ENCODE data around the gene CUL4A. TPM values are rescaled to one million over a fixed set of nuclear protein-coding genes. Genes with fewer than 3 reads are reported as not detected.
A peak's percentile ranks its signal among the peaks of the same experiment; 100 is the strongest.
"Not testable (repeated sequence)": the region's sequence is repeated elsewhere in the genome, so short reads cannot be mapped to it uniquely, and the experiment has no call there.

The CUL4A gene
- total and polyA plus RNA-seq, 2 donors (not counting 3 experiments of a cell fraction or from before 2014, with no cell fraction given): 37.9 to 80.0 TPM

DNA sequence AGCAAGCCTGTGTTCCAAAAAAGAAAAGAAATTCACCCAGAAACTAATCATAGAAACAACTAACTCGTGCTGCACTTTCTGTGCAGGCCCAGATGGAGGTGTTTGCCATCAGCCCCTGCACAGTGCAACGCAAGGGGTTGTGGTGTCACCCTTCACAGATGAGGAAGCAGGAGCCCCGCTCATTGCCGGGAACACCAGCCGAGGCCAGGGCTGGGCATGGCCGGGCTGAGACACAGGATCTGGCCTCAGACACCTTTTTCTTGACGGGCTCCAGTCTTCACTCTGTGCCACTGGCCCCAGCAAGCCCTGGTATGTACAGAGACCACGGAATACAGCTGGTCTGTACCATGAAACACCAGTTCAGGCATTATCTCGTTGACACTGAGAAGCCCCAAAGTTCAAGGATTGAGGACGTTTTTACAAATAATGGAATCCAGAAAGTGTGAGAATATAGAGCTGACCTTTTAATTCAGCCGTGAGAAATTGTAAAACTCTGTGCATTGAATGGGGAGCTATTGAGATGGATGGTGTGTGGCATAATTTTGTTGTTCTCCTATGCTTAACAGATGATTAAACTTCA lies 43.2 kb downstream of the CUL4A start:
- CTCF ChIA-PET: interaction anchor here (1.3 kb wide), 2 partner anchors 11 kb away, joined by 3 to 4 read pairs; no protein-coding TSS in a partner anchor
- DNase-seq (ENCODE audit: low read depth, low spot score): no peak
- H3K4me1 ChIP-seq (ENCODE audit: control insufficient read depth, extremely low read depth, insufficient read depth, low read length): no peaks in the 10 kb centered on the region
- H3K27ac ChIP-seq (ENCODE audit: insufficient read depth, low read depth, low read length): no peak overlapping the region
- intact Hi-C loops (cut with micrococcal nuclease) (no loop called here), dilution Hi-C loops (cut with MboI; ENCODE audit: extremely low pct_ligation_motif_present, low sequenced_read_pairs) (no loop called here)
- H2AFZ ChIP-seq (ENCODE audit: low read depth, low read length): no peak overlapping the region
- no peaks in the 10 kb centered on the region for H3K9me3 ChIP-seq (replicated peaks; ENCODE audit: control insufficient read depth, insufficient read depth, low read length)
- H3K9me1 ChIP-seq (replicated peaks; ENCODE audit: control insufficient read depth, extremely low read depth, insufficient read depth, low read length): no peaks in the 10 kb centered on the region
- H3K9ac ChIP-seq (replicated peaks; ENCODE audit: extremely low read depth, insufficient read depth, low read length): no peak overlapping the region
- FAIRE-seq: no peak
- no TSS peak for BruUV-seq (replicated peaks)
- no peak overlapping the region for H3K4me2 ChIP-seq (ENCODE audit: insufficient read depth, low read length)
- TF ChIP-seq, protein P1, sequence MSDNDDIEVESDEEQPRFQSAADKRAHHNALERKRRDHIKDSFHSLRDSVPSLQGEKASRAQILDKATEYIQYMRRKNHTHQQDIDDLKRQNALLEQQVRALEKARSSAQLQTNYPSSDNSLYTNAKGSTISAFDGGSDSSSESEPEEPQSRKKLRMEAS (IDR thresholded peaks at IDR 0.05; ENCODE audit: insufficient read depth, insufficient read length): no peak
- TF ChIP-seq GATA2 (IDR thresholded peaks at IDR 0.05; ENCODE audit: insufficient read depth, insufficient read length, low read depth, low read length) (no peak), EZH2 (IDR thresholded peaks at IDR 0.05; ENCODE audit: borderline replicate concordance, low read depth, low read length, severe bottlenecking) (no peak), MYC (IDR thresholded peaks at IDR 0.05; ENCODE audit: low read depth, low read length) (no peak), POLR2A (IDR thresholded peaks at IDR 0.05; ENCODE audit: low read depth, low read length) (no peak), POLR2AphosphoS5 (IDR thresholded peaks at IDR 0.05; ENCODE audit: insufficient read depth, low read depth, low read length) (no peak)
- TF ChIP-seq, protein P2, sequence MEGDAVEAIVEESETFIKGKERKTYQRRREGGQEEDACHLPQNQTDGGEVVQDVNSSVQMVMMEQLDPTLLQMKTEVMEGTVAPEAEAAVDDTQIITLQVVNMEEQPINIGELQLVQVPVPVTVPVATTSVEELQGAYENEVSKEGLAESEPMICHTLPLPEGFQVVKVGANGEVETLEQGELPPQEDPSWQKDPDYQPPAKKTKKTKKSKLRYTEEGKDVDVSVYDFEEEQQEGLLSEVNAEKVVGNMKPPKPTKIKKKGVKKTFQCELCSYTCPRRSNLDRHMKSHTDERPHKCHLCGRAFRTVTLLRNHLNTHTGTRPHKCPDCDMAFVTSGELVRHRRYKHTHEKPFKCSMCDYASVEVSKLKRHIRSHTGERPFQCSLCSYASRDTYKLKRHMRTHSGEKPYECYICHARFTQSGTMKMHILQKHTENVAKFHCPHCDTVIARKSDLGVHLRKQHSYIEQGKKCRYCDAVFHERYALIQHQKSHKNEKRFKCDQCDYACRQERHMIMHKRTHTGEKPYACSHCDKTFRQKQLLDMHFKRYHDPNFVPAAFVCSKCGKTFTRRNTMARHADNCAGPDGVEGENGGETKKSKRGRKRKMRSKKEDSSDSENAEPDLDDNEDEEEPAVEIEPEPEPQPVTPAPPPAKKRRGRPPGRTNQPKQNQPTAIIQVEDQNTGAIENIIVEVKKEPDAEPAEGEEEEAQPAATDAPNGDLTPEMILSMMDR (IDR thresholded peaks at IDR 0.05; ENCODE audit: extremely low read depth in 1 of 2, insufficient read depth in 1 of 2, low read depth in 1 of 2, low read length in 2 of 2): no peak
- no peaks in the 10 kb centered on the region for H4K20me1 ChIP-seq (replicated peaks; ENCODE audit: control insufficient read depth, extremely low read depth, insufficient read depth, low read length)
- no peaks in the 10 kb centered on the region for H3K27me3 ChIP-seq (ENCODE audit: control insufficient read depth in 2 of 2, insufficient read depth in 2 of 2, low read length in 2 of 2)
- H3K4me3 ChIP-seq (replicated peaks in 1 of 3; ENCODE audit: insufficient read depth in 1 of 3, low read depth in 1 of 3, low read length in 3 of 3): no peak overlapping the region
- H3K79me2 ChIP-seq (ENCODE audit: control insufficient read depth, insufficient read depth, low read length): no peaks in the 10 kb centered on the region
- POLR2A ChIA-PET: no interaction called here
- H3K36me3 ChIP-seq (ENCODE audit: control insufficient read depth in 2 of 2, extremely low read depth in 1 of 2, insufficient read depth in 2 of 2, low read length in 2 of 2): peaks cover 24 to 38% of the 10 kb centered on the region in 2 experiments

DNA sequence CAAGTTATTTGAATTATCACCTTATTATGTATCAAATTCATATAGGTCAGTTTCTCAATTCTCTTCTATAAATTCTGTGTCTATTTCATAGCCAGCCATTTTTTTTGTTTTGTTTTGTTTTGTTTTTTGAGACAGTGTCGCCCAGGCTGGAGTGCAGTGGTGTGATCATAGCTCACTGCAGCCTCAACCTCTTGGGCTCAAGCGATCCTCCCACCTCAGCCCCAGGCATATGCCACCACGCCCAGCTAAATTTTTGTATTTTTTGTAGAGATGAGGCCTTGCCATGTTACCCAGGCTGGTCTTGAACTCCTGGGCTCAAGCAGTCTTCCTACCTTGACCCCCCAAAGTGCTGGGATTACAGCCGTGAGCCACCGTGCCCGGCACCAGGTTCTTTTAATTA lies 48.5 kb downstream of the CUL4A start:
- H3K27ac ChIP-seq (ENCODE audit: insufficient read depth, low read depth, low read length); H3K4me3 ChIP-seq (replicated peaks in 1 of 3; ENCODE audit: insufficient read depth in 1 of 3, low read depth in 1 of 3, low read length in 3 of 3); H3K4me2 ChIP-seq (ENCODE audit: insufficient read depth, low read length); H4K20me1 ChIP-seq (replicated peaks; ENCODE audit: control insufficient read depth, extremely low read depth, insufficient read depth, low read length); intact Hi-C loops (cut with micrococcal nuclease); H3K4me1 ChIP-seq (ENCODE audit: control insufficient read depth, extremely low read depth, insufficient read depth, low read length); H3K27me3 ChIP-seq (ENCODE audit: control insufficient read depth in 2 of 2, insufficient read depth in 2 of 2, low read length in 2 of 2); H3K9ac ChIP-seq (replicated peaks; ENCODE audit: extremely low read depth, insufficient read depth, low read length); DNase-seq (ENCODE audit: low read depth, low spot score); dilution Hi-C loops (cut with MboI; ENCODE audit: extremely low pct_ligation_motif_present, low sequenced_read_pairs); BruUV-seq (replicated peaks); H2AFZ ChIP-seq (ENCODE audit: low read depth, low read length); H3K9me1 ChIP-seq (replicated peaks; ENCODE audit: control insufficient read depth, extremely low read depth, insufficient read depth, low read length); H3K9me3 ChIP-seq (replicated peaks; ENCODE audit: control insufficient read depth, insufficient read depth, low read length); H3K79me2 ChIP-seq (ENCODE audit: control insufficient read depth, insufficient read depth, low read length); POLR2A ChIA-PET: not testable (repeated sequence)
- peaks cover 20 to 29% of the 10 kb centered on the region in 2 experiments for H3K36me3 ChIP-seq (ENCODE audit: control insufficient read depth in 2 of 2, extremely low read depth in 1 of 2, insufficient read depth in 2 of 2, low read length in 2 of 2)
- CTCF ChIA-PET: interaction anchor here (0.8 kb wide), 1 partner anchor 16 kb away, joined by 3 read pairs; no protein-coding TSS in a partner anchor
- FAIRE-seq: peak; percentile 43

Measured in endothelial cell of umbilical vein (primary cell).